ENCODE data around the gene CRY2. TPM values are rescaled to one million over a fixed set of nuclear protein-coding genes. Genes with fewer than 3 reads are reported as not detected.

CRY2 gene
- total and polyA plus RNA-seq, 2 of the 13 experiments (the other 11 are each of a cell fraction or from before 2014, with no cell fraction given), result 10.1 to 12.2 TPM

- no peak overlapping the region for H3K27ac ChIP-seq (ENCODE audit: extremely low read length, insufficient read depth, low read length)
- H3K4me2 ChIP-seq (ENCODE audit: low read depth, low read length), result peak overlapping the region; percentile 93
- BruUV-seq (replicated peaks), result no TSS peak
- peak overlapping the region; percentile 81 to 89 (median 82) for H3K4me3 ChIP-seq (replicated peaks in 1 of 3; ENCODE audit: insufficient read depth in 1 of 3, low read depth in 2 of 3, low read length in 3 of 3)
- ChIA-PET CTCF (ENCODE audit: low intra/inter-chr PET ratio, low total read pairs) (no interaction called here), POLR2A (interaction anchor here (1.4 to 4.1 kb wide), 2 partner anchors 43 to 113 kb away, joined by 3 to 14 read pairs; partner anchors contain the start of genes CRY2 and PEX16)
- 2% methylated on average over 23 of the region's 70 CpGs for WGBS (ENCODE audit: low lambda C conversion rate)
- no peaks in the 10 kb centered on the region for H3K9me3 ChIP-seq (ENCODE audit: low read length)
- in situ Hi-C loops (cut with HindIII; ENCODE audit: extremely low pct_ligation_motif_present, low pct_unique_long_range_greater_than_20kb), result no loop called here
- H3K27me3 ChIP-seq (ENCODE audit: control insufficient read depth in 1 of 2, insufficient read depth in 2 of 2, low read length in 2 of 2), result peaks cover 0 to 16% of the 10 kb centered on the region in 2 experiments; a peak in 1 of 5 replicates
- H3K36me3 ChIP-seq (replicated peaks in 1 of 2; ENCODE audit: control insufficient read depth in 1 of 2, insufficient read depth in 2 of 2, low read length in 2 of 2), result peaks cover 0 to 4% of the 10 kb centered on the region in 2 experiments; a peak in 2 of 5 replicates
- H3K4me1 ChIP-seq (ENCODE audit: insufficient read depth, low read length), result peaks cover 41% of the 10 kb centered on the region
- intact Hi-C loops (cut with micrococcal nuclease; ENCODE audit: unreplicated experiment), result loop anchor here (2.0 kb wide), 1 partner anchor 39 kb away; no protein-coding TSS in a partner anchor
- H3K79me2 ChIP-seq (ENCODE audit: insufficient read depth, low read length), result peaks cover 11% of the 10 kb centered on the region
- H2AFZ ChIP-seq (ENCODE audit: low read length), result no peak overlapping the region
- peak; percentile 63 for ATAC-seq
- H4K20me1 ChIP-seq (ENCODE audit: insufficient read depth, low read length), result no peaks in the 10 kb centered on the region; the same call in 1 of the 2 replicates
- H3K9ac ChIP-seq (ENCODE audit: insufficient read depth, low read depth, low read length), result peak overlapping the region; percentile 57
- FAIRE-seq, result no peak
- peak; percentile 18 for DNase-seq (ENCODE audit: low spot score)
- no peak for TF ChIP-seq BHLHE40 (IDR thresholded peaks at IDR 0.05; ENCODE audit: low read length)
- TF ChIP-seq ZBTB40 (IDR thresholded peaks at IDR 0.05), result no peak
- TF ChIP-seq ZBTB40 (CRISPR knock-in tag; IDR thresholded peaks at IDR 0.05), result 0 out of 2 replicates have a peak, but pooled peaks have one; percentile 33
- no peak; the same call in 1 of the 2 replicates for TF ChIP-seq TFE3 (CRISPR knock-in tag; IDR thresholded peaks at IDR 0.05)
- TF ChIP-seq HHEX (CRISPR knock-in tag; IDR thresholded peaks at IDR 0.05), result no peak
- TF ChIP-seq ZBTB33 (CRISPR knock-in tag; IDR thresholded peaks at IDR 0.05), result no peak
Measured at GRCh38 chr11:45803971-45804760, 43.1 kb upstream of the CRY2 start.

Data from HepG2 (cell line).